Transverse colon (tissue), 4 donors: ENCODE data around the gene RAPGEFL1. TPM values are rescaled to one million over a fixed set of nuclear protein-coding genes. Genes with fewer than 3 reads are reported as not detected.

ENCODE experiments used
- DNase-seq: peaks from one replicate; pipeline ENCODE4 v3.0.0-alpha.2; 2019
- H3K27ac ChIP-seq, 4 donors: fragments of 200-600 bp; sonication (generic); 2 replicates each; pipeline ENCODE4 v1.5.1; 2016 to 2018; ENCODE audit warnings: inconsistent platforms in 4 of 4
- H3K27me3 ChIP-seq: fragments of 200-600 bp; sonication (generic); 2 replicates; pipeline ENCODE4 v1.5.1; 2017; ENCODE audit warnings: inconsistent platforms
- H3K36me3 ChIP-seq, 4 donors: fragments of 200-600 bp; sonication (generic); 2 replicates each; pipeline ENCODE4 v1.5.1; 2017 to 2019; ENCODE audit warnings: inconsistent platforms in 4 of 4
- H3K4me1 ChIP-seq, 4 donors: fragments of 200-600 bp; sonication (generic); 2 replicates each; pipeline ENCODE4 v1.5.1; 2017 to 2020; ENCODE audit warnings: inconsistent platforms in 4 of 4
- H3K4me3 ChIP-seq, 4 donors: fragments of 200-600 bp; sonication (generic); 1 replicate in 1 of 4; 2 replicates in 3 of 4; pipeline versions ENCODE4 v1.5.1 to v1.6.1; 2017 to 2019; ENCODE audit warnings: inconsistent platforms in 4 of 4
- H3K9me3 ChIP-seq, 2 donors: fragments of 200-600 bp; sonication (generic); 2 replicates each; pipeline ENCODE4 v1.5.1; 2017 to 2019; ENCODE audit warnings: inconsistent platforms in 2 of 2
- EP300 ChIP-seq: sonication (generic); formaldehyde crosslinking; IDR thresholded peaks from one replicate; pipeline ENCODE4 v1.6.1; 2017; ENCODE audit warnings: antibody characterized with exemption, low read depth
- POLR2A ChIP-seq: fragments of 450-650 bp; IDR thresholded peaks from one replicate; pipeline ENCODE4 v1.6.1; 2016; ENCODE audit warnings: antibody characterized with exemption, mild to moderate bottlenecking, moderate library complexity
- POLR2AphosphoS5 ChIP-seq, 3 donors: sonication (generic); formaldehyde crosslinking; IDR thresholded peaks; one replicate each; pipeline ENCODE4 v1.6.1; 2016; ENCODE audit warnings: antibody characterized with exemption in 3 of 3
- WGBS, 2 donors: methylation state at CpG; one replicate each; pipeline ENCODE4 v1.1.5; 2018; ENCODE audit warnings: low coverage in 1 of 2; 5-methylcytosine and 5-hydroxymethylcytosine counted together
- in situ Hi-C, 4 donors: fragments of 200-750 bp; cut with MboI; loops; one replicate each; pipeline versions ENCODE4 v1.15.0 to v1.15.1; 2017; ENCODE audit warnings: low sequenced_read_pairs in 3 of 4, low pct_ligation_motif_present in 1 of 4, low pct_unique_long_range_greater_than_20kb in 1 of 4
- intact Hi-C: fragments of 100-400 bp; cut with DNase I; formaldehyde crosslinking; loops from one replicate; pipeline ENCODE4 v1.15.1; 2023; ENCODE audit warnings: low total_unique reads
- total RNA-seq, 4 donors: library from RNA; depleted of rRNA; stranded (reverse); fragments of >200 nt; gene quantifications; one replicate each; pipeline ENCODE4 v1.1.0, GENCODE V29; 2016
- TF ChIP-seq, protein P1 (sequence below), 5 experiments: fragments of 200-600 bp in 3 of 5; fragments of 450-650 bp in 2 of 5; sonication (generic) in 3 of 5; IDR thresholded peaks; 1 replicate in 2 of 5; 2 replicates in 3 of 5; pipeline ENCODE4 v1.5.1; 2016 to 2017; ENCODE audit warnings: antibody characterized with exemption in 5 of 5, inconsistent platforms in 3 of 5, mild to moderate bottlenecking in 2 of 5, moderate library complexity in 1 of 5

The RAPGEFL1 gene
- total RNA-seq, 4 donors from 2014 or later = 220 to 411 (median 308) TPM

- Histone ChIP-seq H3K36me3 (peaks cover 0 to 40% (median 13%) of the 10 kb centered on the region in 4 donors), H3K9me3 (no peaks in the 10 kb centered on the region), H3K4me1 (peaks cover 0 to 26% (median 2%) of the 10 kb centered on the region in 4 donors), H3K4me3 (no peak overlapping the region), H3K27me3 (no peaks in the 10 kb centered on the region), H3K27ac (no peak overlapping the region)
- WGBS, 2 donors = 67 to 83% methylated on average over 3 of the region's 3 CpGs
- TF ChIP-seq, protein P1, sequence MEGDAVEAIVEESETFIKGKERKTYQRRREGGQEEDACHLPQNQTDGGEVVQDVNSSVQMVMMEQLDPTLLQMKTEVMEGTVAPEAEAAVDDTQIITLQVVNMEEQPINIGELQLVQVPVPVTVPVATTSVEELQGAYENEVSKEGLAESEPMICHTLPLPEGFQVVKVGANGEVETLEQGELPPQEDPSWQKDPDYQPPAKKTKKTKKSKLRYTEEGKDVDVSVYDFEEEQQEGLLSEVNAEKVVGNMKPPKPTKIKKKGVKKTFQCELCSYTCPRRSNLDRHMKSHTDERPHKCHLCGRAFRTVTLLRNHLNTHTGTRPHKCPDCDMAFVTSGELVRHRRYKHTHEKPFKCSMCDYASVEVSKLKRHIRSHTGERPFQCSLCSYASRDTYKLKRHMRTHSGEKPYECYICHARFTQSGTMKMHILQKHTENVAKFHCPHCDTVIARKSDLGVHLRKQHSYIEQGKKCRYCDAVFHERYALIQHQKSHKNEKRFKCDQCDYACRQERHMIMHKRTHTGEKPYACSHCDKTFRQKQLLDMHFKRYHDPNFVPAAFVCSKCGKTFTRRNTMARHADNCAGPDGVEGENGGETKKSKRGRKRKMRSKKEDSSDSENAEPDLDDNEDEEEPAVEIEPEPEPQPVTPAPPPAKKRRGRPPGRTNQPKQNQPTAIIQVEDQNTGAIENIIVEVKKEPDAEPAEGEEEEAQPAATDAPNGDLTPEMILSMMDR (IDR thresholded peaks at IDR 0.05) = no peak
- TF ChIP-seq EP300 = no peak
- no peak for TF ChIP-seq POLR2A
- TF ChIP-seq POLR2AphosphoS5 (IDR thresholded peaks at IDR 0.05) = no peak
- in situ Hi-C loops (no loop called here), intact Hi-C loops (no loop called here)
- no peak for DNase-seq
Measured at GRCh38 chr17:40148527-40148926, 28.7 kb upstream of the RAPGEFL1 start.

GRCh38 chr17:40150276-40150675 is 27.0 kb upstream of the RAPGEFL1 start:
- no peak for DNase-seq
- Histone ChIP-seq H3K4me3 (no peak overlapping the region), H3K27me3 (no peaks in the 10 kb centered on the region), H3K27ac (no peak overlapping the region), H3K9me3 (no peaks in the 10 kb centered on the region), H3K36me3 (peaks cover 0 to 38% (median 10%) of the 10 kb centered on the region in 4 donors), H3K4me1 (peaks cover 0 to 26% (median 2%) of the 10 kb centered on the region in 4 donors)
- WGBS, 2 donors = 70 to 73% methylated on average over 3 to 4 of the region's 4 CpGs
- TF ChIP-seq POLR2AphosphoS5 (IDR thresholded peaks at IDR 0.05) = no peak
- TF ChIP-seq POLR2A = no peak
- no peak for TF ChIP-seq EP300
- in situ Hi-C loops (loop anchor here in 2 of 4 donors (25.0 kb wide), 1 partner anchor 113 kb away; no protein-coding TSS in a partner anchor), intact Hi-C loops (no loop called here)

GRCh38 chr17:40151414-40151963 is 25.8 kb upstream of the RAPGEFL1 start:
- intact Hi-C loops (no loop called here), in situ Hi-C loops (loop anchor here in 2 of 4 donors (25.0 kb wide), 1 partner anchor 114 kb away; no protein-coding TSS in a partner anchor)
- H3K27me3 ChIP-seq = no peaks in the 10 kb centered on the region
- TF ChIP-seq POLR2AphosphoS5 (IDR thresholded peaks at IDR 0.05) (no peak), EP300 (no peak), POLR2A (no peak)
- TF ChIP-seq, protein P1 (IDR thresholded peaks at IDR 0.05) = no peak
- WGBS, 2 donors = 41 to 69% methylated on average over 2 to 7 of the region's 7 CpGs
- H3K4me3 ChIP-seq = no peak overlapping the region
- H3K27ac ChIP-seq = no peak overlapping the region
- H3K36me3 ChIP-seq = peaks cover 0 to 31% (median 7%) of the 10 kb centered on the region in 4 donors
- peaks cover 0 to 22% (median 2%) of the 10 kb centered on the region in 4 donors for H3K4me1 ChIP-seq
- no peak for DNase-seq
- no peaks in the 10 kb centered on the region for H3K9me3 ChIP-seq

GRCh38 chr17:40153603-40154236 is 23.6 kb upstream of the RAPGEFL1 start:
- WGBS, 2 donors = 82 to 100% methylated on average over 1 to 14 of the region's 14 CpGs
- Histone ChIP-seq H3K9me3 (no peaks in the 10 kb centered on the region), H3K4me3 (no peak overlapping the region), H3K36me3 (peaks cover 0 to 18% (median 3%) of the 10 kb centered on the region in 4 donors), H3K27ac (no peak overlapping the region), H3K4me1 (peaks cover 0 to 12% (median 3%) of the 10 kb centered on the region in 4 donors), H3K27me3 (no peaks in the 10 kb centered on the region)
- TF ChIP-seq POLR2AphosphoS5 (IDR thresholded peaks at IDR 0.05) = no peak
- TF ChIP-seq, protein P1 (IDR thresholded peaks at IDR 0.05) = no peak
- no peak for TF ChIP-seq EP300
- no peak for TF ChIP-seq POLR2A
- in situ Hi-C loops (loop anchor here in 2 of 4 donors (25.0 kb wide), 1 partner anchor 116 kb away; no protein-coding TSS in a partner anchor), intact Hi-C loops (no loop called here)
- no peak for DNase-seq
